Measurements from ENCODE around the gene BMS1. TPM values are rescaled to one million over a fixed set of nuclear protein-coding genes. Genes with fewer than 3 reads are reported as not detected.

The BMS1 gene
- total RNA-seq, 1 donor from 2014 or later: 14.1 TPM

GRCh38 chr10:42882597-42882996, 100.0 kb downstream of the BMS1 start:
- H3K27ac Mint-ChIP-seq (ENCODE audit: unreplicated experiment): no peak overlapping the region
- H3K4me1 Mint-ChIP-seq (ENCODE audit: low read depth): no peaks in the 10 kb centered on the region
- no peak overlapping the region for H3K4me3 Mint-ChIP-seq (ENCODE audit: unreplicated experiment)
- TF ChIP-seq, protein P1, sequence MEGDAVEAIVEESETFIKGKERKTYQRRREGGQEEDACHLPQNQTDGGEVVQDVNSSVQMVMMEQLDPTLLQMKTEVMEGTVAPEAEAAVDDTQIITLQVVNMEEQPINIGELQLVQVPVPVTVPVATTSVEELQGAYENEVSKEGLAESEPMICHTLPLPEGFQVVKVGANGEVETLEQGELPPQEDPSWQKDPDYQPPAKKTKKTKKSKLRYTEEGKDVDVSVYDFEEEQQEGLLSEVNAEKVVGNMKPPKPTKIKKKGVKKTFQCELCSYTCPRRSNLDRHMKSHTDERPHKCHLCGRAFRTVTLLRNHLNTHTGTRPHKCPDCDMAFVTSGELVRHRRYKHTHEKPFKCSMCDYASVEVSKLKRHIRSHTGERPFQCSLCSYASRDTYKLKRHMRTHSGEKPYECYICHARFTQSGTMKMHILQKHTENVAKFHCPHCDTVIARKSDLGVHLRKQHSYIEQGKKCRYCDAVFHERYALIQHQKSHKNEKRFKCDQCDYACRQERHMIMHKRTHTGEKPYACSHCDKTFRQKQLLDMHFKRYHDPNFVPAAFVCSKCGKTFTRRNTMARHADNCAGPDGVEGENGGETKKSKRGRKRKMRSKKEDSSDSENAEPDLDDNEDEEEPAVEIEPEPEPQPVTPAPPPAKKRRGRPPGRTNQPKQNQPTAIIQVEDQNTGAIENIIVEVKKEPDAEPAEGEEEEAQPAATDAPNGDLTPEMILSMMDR (IDR thresholded peaks at IDR 0.05): no peak
- DNase-seq (ENCODE audit: low spot score): no peak
- H3K9me3 Mint-ChIP-seq (ENCODE audit: low read depth): peaks cover 18% of the 10 kb centered on the region
- peaks cover 5% of the 10 kb centered on the region for H3K27me3 Mint-ChIP-seq (ENCODE audit: low read depth)
- H3K36me3 Mint-ChIP-seq (ENCODE audit: low read depth): peaks cover 9% of the 10 kb centered on the region

Other genes with a start within 250 kb of the BMS1 start
- gene ZNF33B, start 144.2 kb upstream of the BMS1 start, total RNA-seq: 6.6 to 12.4 TPM (median 10.5 TPM) in 3 replicates